ENCODE results near the gene APBB1.
"Not testable (repeated sequence)": the region's sequence is repeated elsewhere in the genome, so short reads cannot be mapped to it uniquely, and the experiment has no call there.

The APBB1 gene

GRCh38 chr11:6415797-6416196, 3.1 kb downstream of the APBB1 start:
- no peak for DNase-seq

GRCh38 chr11:6414874-6415328, 4.0 kb downstream of the APBB1 start:
- DNase-seq = peak; percentile 46

GRCh38 chr11:6413791-6414201, 5.1 kb downstream of the APBB1 start:
- DNase-seq = no peak

GRCh38 chr11:6411594-6412031, 7.3 kb downstream of the APBB1 start:
- DNase-seq = no peak

GRCh38 chr11:6410695-6411430, 8.0 kb downstream of the APBB1 start:
- DNase-seq = no peak

GRCh38 chr11:6406370-6406769, 12.5 kb downstream of the APBB1 start:
- DNase-seq = no peak

GRCh38 chr11:6405846-6406245, 13.0 kb downstream of the APBB1 start:
- DNase-seq = no peak

- DNase-seq = no peak
Measured at GRCh38 chr11:6405052-6405667, 13.7 kb downstream of the APBB1 start.

GRCh38 chr11:6404342-6405051, 14.4 kb downstream of the APBB1 start:
- DNase-seq = no peak

- DNase-seq = no peak
Measured at GRCh38 chr11:6403539-6403938, 15.4 kb downstream of the APBB1 start.

- DNase-seq = peak; percentile 72
Measured at GRCh38 chr11:6402561-6402981, 16.3 kb downstream of the APBB1 start.

- peak; percentile 44 for DNase-seq
Measured at GRCh38 chr11:6402061-6402470, 16.8 kb downstream of the APBB1 start.

- DNase-seq = no peak
Measured at GRCh38 chr11:6401464-6401863, 17.4 kb downstream of the APBB1 start.

- DNase-seq = no peak
Measured at GRCh38 chr11:6400431-6401345, 18.2 kb downstream of the APBB1 start.

- no peak for DNase-seq
Measured at GRCh38 chr11:6397636-6398035, 21.3 kb downstream of the APBB1 start.

GRCh38 chr11:6397156-6397555, 21.7 kb downstream of the APBB1 start:
- no peak for DNase-seq

GRCh38 chr11:6395470-6396060, 23.3 kb downstream of the APBB1 start:
- no peak for DNase-seq

- no peak for DNase-seq
Measured at GRCh38 chr11:6393989-6394670, 24.8 kb downstream of the APBB1 start.

- DNase-seq = not testable (repeated sequence)
Measured at GRCh38 chr11:6392251-6392650, 26.6 kb downstream of the APBB1 start.

- no peak for DNase-seq
Measured at GRCh38 chr11:6391537-6392134, 27.3 kb downstream of the APBB1 start.

Measured in NK-92 treated with Interleukin-12 subunit alpha and Interleukin-12 subunit beta, amount 100 ng/mL, for 24 hours (cell line).